SK-N-MC (cell line): ENCODE measurements around the gene RAB2B.

Experiments used
- EZH2 ChIP-seq: fragments of 200-600 bp; sonication (generic); IDR thresholded peaks from one replicate; pipeline ENCODE4 v1.6.1; 2017; ENCODE audit warnings: antibody characterized with exemption
- POLR2AphosphoS5 ChIP-seq: IDR thresholded peaks from 2 replicates; pipeline ENCODE4 v1.6.1; 2012; ENCODE audit warnings: mild to moderate bottlenecking, low read depth, low read length, borderline replicate concordance

DNA sequence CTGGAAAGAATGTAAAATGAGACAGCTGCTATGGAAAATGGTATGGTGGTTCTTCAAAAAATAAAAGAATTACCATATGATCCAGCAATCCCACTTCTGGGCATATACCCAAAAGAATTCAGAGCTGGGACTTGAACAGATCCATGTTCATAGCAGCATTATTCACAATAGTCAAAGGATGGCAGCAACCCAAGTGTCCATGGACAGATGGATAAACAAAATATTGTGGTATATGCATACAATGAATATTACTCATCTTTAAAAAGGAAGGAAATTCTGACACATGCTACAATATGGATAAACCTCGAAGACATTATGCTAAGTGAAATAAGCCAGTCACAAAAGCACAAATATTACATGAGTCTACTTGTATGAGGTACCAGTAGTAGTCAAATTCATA is 9.1 kb downstream of the RAB2B start:
- TF ChIP-seq POLR2AphosphoS5 (no peak), EZH2 (no peak)
